Activated CD4-positive, CD25-positive, alpha-beta regulatory T cell (primary cell): Measurements from ENCODE around the gene S1PR3.
A peak's percentile ranks its signal among the peaks of the same experiment; 100 is the strongest.

Experiments used
- DNase-seq, 4 experiments: peaks; one replicate each; lab custom pipeline; 2025; lab: John Stamatoyannopoulos, UW

The S1PR3 gene

GRCh38 chr9:88993327-88993726 is 2.1 kb downstream of the S1PR3 start:
- no peak for DNase-seq

GRCh38 chr9:88993871-88994460 is 2.7 kb downstream of the S1PR3 start:
- DNase-seq = no peak

GRCh38 chr9:88994469-88995199 is 3.4 kb downstream of the S1PR3 start:
- no peak for DNase-seq

GRCh38 chr9:88995200-88995577 is 3.9 kb downstream of the S1PR3 start:
- DNase-seq = no peak

- no peak for DNase-seq
Observed at GRCh38 chr9:88995627-88996026, 4.4 kb downstream of the S1PR3 start.

GRCh38 chr9:88996046-88996920 is 5.0 kb downstream of the S1PR3 start:
- DNase-seq = no peak

- no peak for DNase-seq
Observed at GRCh38 chr9:88996921-88997235, 5.6 kb downstream of the S1PR3 start.

GRCh38 chr9:88997646-88998045 is 6.4 kb downstream of the S1PR3 start:
- DNase-seq = no peak

GRCh38 chr9:88998503-88998902 is 7.2 kb downstream of the S1PR3 start:
- no peak for DNase-seq

- DNase-seq = no peak
Observed at GRCh38 chr9:88998911-88999310, 7.6 kb downstream of the S1PR3 start.

GRCh38 chr9:89000371-89000781 is 9.1 kb downstream of the S1PR3 start:
- DNase-seq = no peak

- DNase-seq = peak; percentile 29 to 69 (median 38)
Observed at GRCh38 chr9:89000973-89001916, 10.0 kb downstream of the S1PR3 start.

- no peak for DNase-seq
Observed at GRCh38 chr9:89001917-89002540, 10.8 kb downstream of the S1PR3 start.

- no peak for DNase-seq
Observed at GRCh38 chr9:89002987-89003386, 11.7 kb downstream of the S1PR3 start.

GRCh38 chr9:89005323-89005722 is 14.1 kb downstream of the S1PR3 start:
- no peak for DNase-seq

- DNase-seq = no peak
Observed at GRCh38 chr9:89006267-89006666, 15.0 kb downstream of the S1PR3 start.

GRCh38 chr9:89006996-89007967 is 16.0 kb downstream of the S1PR3 start:
- DNase-seq = no peak

GRCh38 chr9:89008055-89008743 is 16.9 kb downstream of the S1PR3 start:
- no peak for DNase-seq

GRCh38 chr9:89008744-89009545 is 17.7 kb downstream of the S1PR3 start:
- no peak for DNase-seq
